ENCODE measurements around the gene PRDM16.

DNA sequence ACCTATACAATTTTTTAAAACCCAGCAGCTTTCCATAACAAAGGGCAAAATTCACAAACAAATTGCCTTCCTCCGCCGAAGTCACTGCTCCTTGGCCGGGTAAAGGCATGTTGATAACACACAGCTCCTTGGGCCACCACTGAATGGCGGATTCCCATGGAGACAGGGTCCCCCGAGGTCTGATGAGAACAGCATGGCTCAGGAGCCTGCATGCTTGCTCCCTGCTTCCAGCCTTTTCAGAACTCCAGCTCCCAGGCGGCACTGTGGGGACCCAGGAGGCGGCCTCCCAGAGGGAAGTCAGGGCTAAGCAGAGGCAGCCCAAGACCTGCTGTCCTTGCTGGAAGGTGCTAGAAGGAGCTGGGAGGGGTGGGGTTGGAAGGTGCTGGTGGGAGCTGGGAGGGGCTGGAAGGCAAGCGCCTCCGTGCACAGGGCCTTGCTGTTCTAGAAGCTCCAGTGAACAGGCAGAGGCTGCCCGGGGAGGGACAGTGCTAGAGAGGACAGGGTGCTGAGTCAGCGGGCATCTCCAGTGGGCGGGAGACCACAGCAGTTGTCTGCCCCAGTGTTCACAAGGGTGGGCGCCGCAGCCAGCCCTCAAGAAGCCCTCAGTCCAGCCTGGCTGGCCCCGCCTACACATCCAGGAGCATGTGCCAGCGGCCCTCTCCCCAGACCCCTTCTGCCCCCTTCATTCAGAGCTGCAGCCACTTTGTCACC is 35.1 kb downstream of the PRDM16 start:
- TF ChIP-seq, protein P1, sequence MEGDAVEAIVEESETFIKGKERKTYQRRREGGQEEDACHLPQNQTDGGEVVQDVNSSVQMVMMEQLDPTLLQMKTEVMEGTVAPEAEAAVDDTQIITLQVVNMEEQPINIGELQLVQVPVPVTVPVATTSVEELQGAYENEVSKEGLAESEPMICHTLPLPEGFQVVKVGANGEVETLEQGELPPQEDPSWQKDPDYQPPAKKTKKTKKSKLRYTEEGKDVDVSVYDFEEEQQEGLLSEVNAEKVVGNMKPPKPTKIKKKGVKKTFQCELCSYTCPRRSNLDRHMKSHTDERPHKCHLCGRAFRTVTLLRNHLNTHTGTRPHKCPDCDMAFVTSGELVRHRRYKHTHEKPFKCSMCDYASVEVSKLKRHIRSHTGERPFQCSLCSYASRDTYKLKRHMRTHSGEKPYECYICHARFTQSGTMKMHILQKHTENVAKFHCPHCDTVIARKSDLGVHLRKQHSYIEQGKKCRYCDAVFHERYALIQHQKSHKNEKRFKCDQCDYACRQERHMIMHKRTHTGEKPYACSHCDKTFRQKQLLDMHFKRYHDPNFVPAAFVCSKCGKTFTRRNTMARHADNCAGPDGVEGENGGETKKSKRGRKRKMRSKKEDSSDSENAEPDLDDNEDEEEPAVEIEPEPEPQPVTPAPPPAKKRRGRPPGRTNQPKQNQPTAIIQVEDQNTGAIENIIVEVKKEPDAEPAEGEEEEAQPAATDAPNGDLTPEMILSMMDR (conservative IDR thresholded peaks at IDR 0.05; ENCODE audit: low read length) = no peak
- TF ChIP-seq EZH2phosphoT487 (IDR thresholded peaks at IDR 0.05; ENCODE audit: borderline replicate concordance, low read depth, low read length) = no peak
